CD14-positive monocyte (primary cell): Measurements from ENCODE around the gene KCNIP3. TPM values are rescaled to one million over a fixed set of nuclear protein-coding genes. Genes with fewer than 3 reads are reported as not detected.

Experiments
- DNase-seq, 3 donors: peaks; one replicate each; pipeline ENCODE4 v3.0.0-alpha.2; 2011 to 2022
- H2AFZ ChIP-seq: 2 replicates; pipeline ENCODE4 v1.6.0; 2012; ENCODE audit warnings: mild to moderate bottlenecking, low read depth, low read length, inconsistent platforms; ENCODE audit not compliant: insufficient read depth, poor library complexity, severe bottlenecking
- H3K27ac ChIP-seq, 2 donors: 1 replicate in 1 of 2; 2 replicates in 1 of 2; pipeline ENCODE4 v1.5.1; 2012 to 2013; ENCODE audit warnings: low read length in 2 of 2, control low read depth in 1 of 2, inconsistent platforms in 1 of 2, low read depth in 1 of 2, mild to moderate bottlenecking in 1 of 2
- H3K27me3 ChIP-seq, 2 donors: one replicate each; pipeline versions ENCODE4 v1.6.0 to v1.6.1; 2011 to 2013; ENCODE audit warnings: low read length in 2 of 2; ENCODE audit not compliant: control insufficient read depth in 2 of 2, insufficient read depth in 2 of 2
- H3K36me3 ChIP-seq, 2 donors: replicated peaks in 1 of 2; 1 replicate in 1 of 2; 2 replicates in 1 of 2; pipeline versions ENCODE4 v1.5.1 to v1.6.1; 2012 to 2013; ENCODE audit warnings: low read length in 2 of 2, control low read depth in 1 of 2, inconsistent platforms in 1 of 2, mild to moderate bottlenecking in 1 of 2; ENCODE audit not compliant: insufficient read depth in 2 of 2, control insufficient read depth in 1 of 2
- H3K4me1 ChIP-seq, 2 donors: 1 replicate in 1 of 2; 2 replicates in 1 of 2; pipeline versions ENCODE4 v1.5.1 to v1.6.1; 2012 to 2013; ENCODE audit warnings: low read length in 2 of 2, control low read depth in 1 of 2, inconsistent platforms in 1 of 2, mild to moderate bottlenecking in 1 of 2, moderate library complexity in 1 of 2; ENCODE audit not compliant: insufficient read depth in 2 of 2, control insufficient read depth in 1 of 2
- H3K4me2 ChIP-seq: replicated peaks from 2 replicates; pipeline ENCODE3; 2012; ENCODE audit warnings: low read length, moderate library complexity, mild to moderate bottlenecking; ENCODE audit not compliant: poor library complexity, severe bottlenecking; ENCODE audit errors: extremely low read depth
- H3K4me3 ChIP-seq, 3 experiments: fragments of 200-600 bp in 1 of 3; sonication (generic) in 1 of 3; replicated peaks in 1 of 3; 1 replicate in 2 of 3; 2 replicates in 1 of 3; pipeline ENCODE4 v1.5.1; 2011 to 2013; ENCODE audit warnings: low read length in 3 of 3, mild to moderate bottlenecking in 3 of 3, control low read depth in 2 of 3, low read depth in 2 of 3, inconsistent platforms in 1 of 3, moderate library complexity in 1 of 3
- H3K79me2 ChIP-seq: 2 replicates; pipeline ENCODE4 v1.6.0; 2012; ENCODE audit warnings: mild to moderate bottlenecking, control low read depth, inconsistent platforms, low read length, moderate library complexity; ENCODE audit not compliant: insufficient read depth
- H3K9ac ChIP-seq: 2 replicates; pipeline ENCODE4 v1.6.0; 2017; ENCODE audit warnings: low read length, mild to moderate bottlenecking; ENCODE audit not compliant: insufficient read depth, poor library complexity, severe bottlenecking
- H3K9me3 ChIP-seq, 2 donors: replicated peaks in 1 of 2; 1 replicate in 1 of 2; 2 replicates in 1 of 2; pipeline versions ENCODE4 v1.5.1 to v1.6.1; 2012 to 2013; ENCODE audit warnings: low read length in 2 of 2, control low read depth in 1 of 2; ENCODE audit not compliant: control insufficient read depth in 1 of 2, insufficient read depth in 1 of 2
- H4K20me1 ChIP-seq: 2 replicates; pipeline ENCODE4 v1.6.0; 2012; ENCODE audit warnings: mild to moderate bottlenecking, low read length, control low read depth, moderate library complexity; ENCODE audit not compliant: insufficient read depth
- H3K27ac Mint-ChIP-seq, 7 donors: one replicate each; pipeline ENCODE4 v1.8.0; 2020; ENCODE audit warnings: mild to moderate bottlenecking in 7 of 7, mixed read lengths in 7 of 7, moderate library complexity in 6 of 7, inconsistent platforms in 2 of 7
- H3K27me3 Mint-ChIP-seq, 3 donors: one replicate each; pipeline ENCODE4 v1.8.0; 2021 to 2022; ENCODE audit warnings: low read depth in 3 of 3, mild to moderate bottlenecking in 3 of 3, mixed read lengths in 3 of 3, moderate library complexity in 3 of 3, inconsistent platforms in 1 of 3
- H3K36me3 Mint-ChIP-seq, 2 donors: one replicate each; pipeline ENCODE4 v1.8.0; 2020; ENCODE audit warnings: mixed read lengths in 2 of 2, inconsistent platforms in 1 of 2, mild to moderate bottlenecking in 1 of 2
- H3K4me1 Mint-ChIP-seq: one replicate; pipeline ENCODE4 v1.8.0; 2020; ENCODE audit warnings: mild to moderate bottlenecking, mixed read lengths
- H3K4me3 Mint-ChIP-seq, 2 donors: one replicate each; pipeline ENCODE4 v1.8.0; 2020; ENCODE audit warnings: mild to moderate bottlenecking in 2 of 2, mixed read lengths in 2 of 2, moderate library complexity in 1 of 2
- H3K9me3 Mint-ChIP-seq, 7 donors: one replicate each; pipeline ENCODE4 v1.8.0; 2020 to 2022; ENCODE audit warnings: mixed read lengths in 7 of 7, mild to moderate bottlenecking in 6 of 7, moderate library complexity in 6 of 7, inconsistent platforms in 2 of 7
- CTCF ChIP-seq: fragments of 200-600 bp; IDR thresholded peaks from one replicate; pipeline ENCODE4 v1.8.0; 2022; ENCODE audit warnings: antibody characterized with exemption, mild to moderate bottlenecking
- WGBS: methylation state at CpG from one replicate; pipeline ENCODE4 v1.1.5; 2013; ENCODE audit warnings: missing lambda C conversion rate; ENCODE audit not compliant: insufficient coverage; 5-methylcytosine and 5-hydroxymethylcytosine counted together
- intact Hi-C, 2 donors: fragments of 100-400 bp; cut with micrococcal nuclease; formaldehyde crosslinking; loops; one replicate each; pipeline versions ENCODE4 v1.15.0 to v1.15.1; 2023
- polyA plus RNA-seq, 3 donors: library from polyadenylated mRNA; depleted of rRNA in 1 of 3; unstranded in 2 of 3; stranded (reverse) in 1 of 3; fragments of 300-500 nt in 2 of 3; fragments of >200 nt in 1 of 3; fragmentation: Illumina TruSeq in 2 of 3; gene quantifications; 1 replicate in 2 of 3; 2 replicates in 1 of 3; pipeline ENCODE4 v1.2.3, GENCODE V29; 2012 to 2021

The KCNIP3 gene
- polyA plus RNA-seq, 3 donors = not detected

GRCh38 chr2:95309599-95309998 lies 12.5 kb downstream of the KCNIP3 start:
- no peak overlapping the region for H3K4me2 ChIP-seq
- H3K27ac ChIP-seq = no peak overlapping the region
- no peaks in the 10 kb centered on the region for H3K79me2 ChIP-seq
- no peak overlapping the region for H3K4me3 ChIP-seq
- no peak for DNase-seq
- TF ChIP-seq CTCF = no peak
- H3K4me3 Mint-ChIP-seq = no peak overlapping the region
- WGBS = 97% methylated on average over 8 of the region's 8 CpGs
- no peaks in the 10 kb centered on the region for H3K36me3 ChIP-seq
- peaks cover 0 to 3% (median 2%) of the 10 kb centered on the region in 3 donors for H3K27me3 Mint-ChIP-seq
- H3K27ac Mint-ChIP-seq = no peak overlapping the region
- no peak overlapping the region for H2AFZ ChIP-seq
- no peaks in the 10 kb centered on the region for H3K4me1 ChIP-seq
- H3K9me3 ChIP-seq = no peaks in the 10 kb centered on the region
- no peaks in the 10 kb centered on the region for H3K4me1 Mint-ChIP-seq
- no peaks in the 10 kb centered on the region for H3K27me3 ChIP-seq
- H4K20me1 ChIP-seq = no peaks in the 10 kb centered on the region
- no peak overlapping the region for H3K9ac ChIP-seq
- H3K36me3 Mint-ChIP-seq = no peaks in the 10 kb centered on the region
- intact Hi-C loops = no loop called here
- H3K9me3 Mint-ChIP-seq = peaks cover 0 to 3% (median 0%) of the 10 kb centered on the region in 7 donors

DNA sequence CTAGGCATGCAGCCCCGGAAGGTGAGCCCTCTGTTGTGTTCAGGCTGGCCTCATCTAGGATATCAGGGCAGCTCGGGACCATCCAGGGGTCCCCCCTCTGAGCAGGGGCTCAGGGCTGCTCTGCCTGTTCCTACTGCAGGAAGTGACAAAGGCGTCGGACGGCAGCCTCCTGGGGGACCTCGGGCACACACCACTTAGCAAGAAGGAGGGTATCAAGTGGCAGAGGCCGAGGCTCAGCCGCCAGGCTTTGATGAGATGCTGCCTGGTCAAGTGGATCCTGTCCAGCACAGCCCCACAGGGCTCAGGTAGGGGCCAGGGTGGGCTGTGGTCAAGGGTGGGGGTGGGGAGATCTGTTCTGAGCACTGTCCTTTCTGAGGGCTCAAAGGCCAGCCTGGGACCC lies 13.1 kb downstream of the KCNIP3 start:
- H3K36me3 ChIP-seq = no peaks in the 10 kb centered on the region
- H3K9me3 ChIP-seq = no peaks in the 10 kb centered on the region
- no peak overlapping the region for H3K27ac Mint-ChIP-seq

More for the DNA sequence above, 13.1 kb downstream of the KCNIP3 start:
- H3K36me3 Mint-ChIP-seq = no peaks in the 10 kb centered on the region
- no peak for TF ChIP-seq CTCF
- no peak for DNase-seq
- Histone ChIP-seq H2AFZ (no peak overlapping the region), H3K4me3 (no peak overlapping the region), H3K27me3 (no peaks in the 10 kb centered on the region), H3K27ac (no peak overlapping the region), H3K4me1 (no peaks in the 10 kb centered on the region), H3K79me2 (no peaks in the 10 kb centered on the region), H3K9ac (no peak overlapping the region), H3K4me2 (no peak overlapping the region), H4K20me1 (no peaks in the 10 kb centered on the region)
- H3K27me3 Mint-ChIP-seq = peaks cover 0 to 3% (median 2%) of the 10 kb centered on the region in 3 donors
- H3K4me3 Mint-ChIP-seq = no peak overlapping the region
- H3K4me1 Mint-ChIP-seq = no peaks in the 10 kb centered on the region
- intact Hi-C loops = no loop called here
- H3K9me3 Mint-ChIP-seq = peaks cover 0 to 3% (median 0%) of the 10 kb centered on the region in 7 donors
- 86% methylated on average over 3 of the region's 8 CpGs for WGBS
